Duodenal mucosa (tissue), 2 donors: ENCODE results near the gene HNF1A.
A peak's percentile ranks its signal among the peaks of the same experiment; 100 is the strongest.

Experiments used
- H3K27ac ChIP-seq: one replicate; pipeline ENCODE4 v1.7.0; 2013; ENCODE audit warnings: low read depth, low read length
- H3K27me3 ChIP-seq, 2 donors: one replicate each; pipeline ENCODE4 v1.7.0; 2013; ENCODE audit warnings: low read length in 2 of 2, control low read depth in 1 of 2; ENCODE audit not compliant: insufficient read depth in 2 of 2, control insufficient read depth in 1 of 2
- H3K36me3 ChIP-seq, 2 donors: one replicate each; pipeline ENCODE4 v1.7.0; 2013; ENCODE audit warnings: low read length in 2 of 2, control low read depth in 1 of 2; ENCODE audit not compliant: insufficient read depth in 2 of 2, control insufficient read depth in 1 of 2
- H3K4me1 ChIP-seq, 2 donors: one replicate each; pipeline ENCODE4 v1.7.0; 2013; ENCODE audit warnings: low read length in 2 of 2, control low read depth in 1 of 2; ENCODE audit not compliant: insufficient read depth in 2 of 2, control insufficient read depth in 1 of 2
- H3K4me3 ChIP-seq, 2 donors: one replicate each; pipeline ENCODE4 v1.7.0; 2013; ENCODE audit warnings: low read length in 2 of 2, low read depth in 1 of 2
- H3K9ac ChIP-seq, 2 donors: one replicate each; pipeline ENCODE4 v1.7.0; 2013; ENCODE audit warnings: low read length in 2 of 2, low read depth in 1 of 2
- H3K9me3 ChIP-seq, 2 donors: one replicate each; pipeline ENCODE4 v1.7.0; 2013; ENCODE audit warnings: low read length in 2 of 2, control low read depth in 1 of 2; ENCODE audit not compliant: control insufficient read depth in 1 of 2

Gene HNF1A

DNA sequence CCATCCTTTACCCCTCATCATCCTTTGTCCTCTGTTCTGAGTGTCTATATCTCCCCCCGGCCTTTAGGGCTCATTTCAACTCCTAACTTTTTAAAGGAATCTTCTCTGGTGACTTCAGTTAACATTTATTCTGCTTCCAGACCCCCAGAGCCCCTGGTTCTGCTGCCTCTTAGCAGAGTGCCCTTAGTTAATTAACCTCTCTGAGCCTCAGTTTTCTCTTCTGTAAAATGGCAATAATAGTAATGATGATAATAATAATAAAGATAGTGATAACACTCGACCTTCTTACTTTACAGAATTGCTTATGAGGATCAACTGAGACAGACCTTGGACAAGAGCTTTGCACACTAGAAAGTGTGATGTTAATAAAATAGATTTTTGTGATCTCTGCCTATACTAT is 44.4 kb downstream of the HNF1A start:
- H3K27ac ChIP-seq, result no peak overlapping the region
- H3K9ac ChIP-seq, result no peak overlapping the region
- H3K9me3 ChIP-seq, result no peaks in the 10 kb centered on the region
- H3K27me3 ChIP-seq, result no peaks in the 10 kb centered on the region
- peaks cover 5 to 11% of the 10 kb centered on the region in 2 donors for H3K4me1 ChIP-seq
- no peaks in the 10 kb centered on the region for H3K36me3 ChIP-seq
- H3K4me3 ChIP-seq, result no peak overlapping the region

DNA sequence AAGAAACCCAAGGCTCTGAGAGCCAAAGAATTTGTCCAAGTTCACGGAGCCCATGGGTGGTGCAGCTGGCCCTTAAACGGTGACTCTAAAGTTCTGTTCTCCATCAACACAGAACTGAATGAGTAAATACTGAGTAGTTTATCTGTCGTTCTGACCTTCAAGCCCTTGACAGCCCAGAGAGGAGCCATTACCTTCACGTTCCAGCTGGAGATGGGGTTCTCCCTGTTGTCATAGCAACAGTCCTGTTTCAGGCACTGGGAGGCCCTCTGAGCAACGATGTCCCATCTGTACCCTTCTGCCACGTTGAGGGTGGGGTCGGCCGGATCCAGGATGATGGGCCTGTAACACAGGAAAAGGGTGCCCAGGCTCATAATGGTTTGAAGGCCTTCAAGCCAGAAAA is 45.5 kb downstream of the HNF1A start:
- Histone ChIP-seq H3K27me3 (no peaks in the 10 kb centered on the region), H3K36me3 (no peaks in the 10 kb centered on the region), H3K9ac (no peak overlapping the region), H3K9me3 (no peaks in the 10 kb centered on the region), H3K27ac (no peak overlapping the region), H3K4me3 (no peak overlapping the region), H3K4me1 (peaks cover 5 to 11% of the 10 kb centered on the region in 2 donors)

DNA sequence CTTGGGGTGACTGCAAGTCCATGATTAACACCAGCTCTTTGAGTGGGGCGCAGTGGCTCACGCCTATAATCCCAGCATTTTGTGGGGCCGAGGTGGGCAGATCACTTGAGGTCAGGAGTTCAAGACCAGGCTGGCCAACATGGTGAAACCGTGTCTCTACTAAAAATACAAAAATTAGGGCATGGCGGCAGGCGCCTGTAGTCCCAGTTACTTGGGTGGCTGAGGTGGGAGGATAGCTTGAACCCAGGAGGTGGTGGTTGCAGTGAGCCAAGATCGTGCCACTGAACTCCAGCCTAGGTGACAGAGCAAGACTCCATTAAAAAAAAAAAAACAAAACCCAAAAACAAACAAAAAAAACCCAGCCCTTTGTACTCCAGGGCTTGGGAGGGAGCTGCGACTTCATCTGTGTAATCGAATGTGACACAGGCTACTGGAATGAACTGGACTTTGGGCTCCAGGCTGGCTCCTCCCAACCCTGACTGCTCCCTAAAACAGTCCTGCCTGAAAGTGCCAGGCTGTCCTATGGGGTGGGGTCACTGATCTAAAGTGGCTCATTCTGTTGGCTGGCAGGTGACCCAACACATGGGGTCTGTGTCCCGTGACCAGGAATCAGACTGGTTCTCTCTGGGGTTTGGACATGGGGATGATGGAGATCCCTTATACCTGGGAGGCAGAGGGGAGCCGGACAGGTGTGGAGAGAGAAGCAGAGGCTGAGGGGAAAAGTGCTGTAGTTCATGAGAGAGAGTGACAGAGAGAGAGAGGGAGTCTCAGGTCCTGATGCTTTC is 47.3 kb downstream of the HNF1A start:
- H3K4me3 ChIP-seq, result peak overlapping the region in 1 of 2 donors; percentile 10
- H3K9me3 ChIP-seq, result no peaks in the 10 kb centered on the region
- H3K4me1 ChIP-seq, result peaks cover 5 to 11% of the 10 kb centered on the region in 2 donors
- peak overlapping the region; percentile 81 for H3K27ac ChIP-seq
- peak overlapping the region; percentile 38 to 52 for H3K9ac ChIP-seq
- H3K36me3 ChIP-seq, result no peaks in the 10 kb centered on the region
- H3K27me3 ChIP-seq, result no peaks in the 10 kb centered on the region

DNA sequence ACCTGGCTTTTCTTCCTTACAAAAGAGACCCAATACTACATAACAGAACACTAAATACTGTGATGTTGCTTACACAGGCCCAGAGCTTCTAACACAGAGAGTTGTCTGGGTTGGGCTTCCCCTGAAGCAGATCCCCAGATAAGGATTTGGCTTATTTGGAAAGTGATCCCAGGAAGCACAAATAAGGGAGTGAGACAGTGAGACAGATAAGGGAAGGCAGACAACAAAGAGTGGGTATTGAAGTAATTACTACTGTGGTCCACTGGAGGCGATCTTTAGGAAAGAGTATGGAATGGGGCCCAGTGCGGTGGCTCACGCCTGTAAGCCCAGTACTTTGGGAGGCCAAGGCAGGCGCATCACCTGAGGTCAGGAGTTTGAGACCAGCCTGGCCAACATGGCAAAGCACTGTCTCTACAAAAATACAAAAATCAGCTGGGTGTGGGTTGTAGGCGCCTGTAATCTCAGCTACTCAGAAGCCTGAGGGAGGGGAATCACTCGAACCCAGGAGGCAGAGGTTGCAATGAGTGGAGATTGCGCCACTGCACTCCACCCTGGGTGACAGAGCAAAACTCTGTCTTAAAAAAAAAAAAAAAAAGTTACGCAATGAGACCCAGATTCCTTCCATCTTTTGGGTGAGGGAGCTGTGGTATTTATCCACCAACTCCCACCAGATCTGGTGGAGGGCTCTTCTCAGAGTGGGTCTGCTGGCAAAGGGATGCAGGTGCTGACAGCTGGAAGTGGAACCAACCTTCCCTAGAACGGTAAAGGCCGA is 48.1 kb downstream of the HNF1A start:
- Histone ChIP-seq H3K9ac (peak overlapping the region; percentile 38 to 52), H3K36me3 (no peaks in the 10 kb centered on the region), H3K9me3 (no peaks in the 10 kb centered on the region), H3K27ac (peak overlapping the region; percentile 81), H3K27me3 (no peaks in the 10 kb centered on the region), H3K4me3 (peak overlapping the region in 1 of 2 donors; percentile 10), H3K4me1 (peaks cover 5 to 11% of the 10 kb centered on the region in 2 donors)

DNA sequence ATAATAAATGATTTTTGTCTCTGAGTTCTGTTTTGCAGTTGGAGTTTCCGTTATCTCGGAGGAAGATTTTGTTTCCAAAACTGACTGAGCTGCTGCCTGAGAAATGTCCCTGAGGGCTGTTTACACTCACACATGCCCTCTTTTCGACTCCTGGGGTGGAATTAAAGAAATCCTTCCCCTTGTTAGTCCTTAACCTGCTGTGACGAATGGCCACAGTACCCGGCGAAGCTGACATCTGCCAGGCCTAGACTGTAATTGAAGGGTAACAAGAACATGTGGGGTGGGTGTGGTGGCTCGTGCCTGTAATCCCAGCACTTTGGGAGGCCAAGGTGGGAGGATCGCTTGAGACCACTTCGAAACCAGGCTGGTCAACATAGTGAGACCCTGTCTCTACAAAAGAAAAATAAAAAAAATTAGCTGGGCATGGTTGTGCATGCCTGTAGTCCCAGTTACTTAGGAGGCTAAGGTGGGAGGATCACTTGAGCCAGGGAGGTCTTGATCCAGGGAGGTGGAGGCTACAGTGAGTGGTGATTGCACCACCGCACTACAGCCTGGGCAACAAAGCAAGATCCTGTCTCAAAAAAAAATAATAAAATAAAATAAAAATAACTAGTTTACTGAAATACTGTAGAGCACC is 52.4 kb downstream of the HNF1A start:
- Histone ChIP-seq H3K27ac (no peak overlapping the region), H3K36me3 (no peaks in the 10 kb centered on the region), H3K9ac (no peak overlapping the region), H3K4me3 (no peak overlapping the region), H3K9me3 (no peaks in the 10 kb centered on the region), H3K4me1 (peaks cover 13 to 19% of the 10 kb centered on the region in 2 donors), H3K27me3 (no peaks in the 10 kb centered on the region)

DNA sequence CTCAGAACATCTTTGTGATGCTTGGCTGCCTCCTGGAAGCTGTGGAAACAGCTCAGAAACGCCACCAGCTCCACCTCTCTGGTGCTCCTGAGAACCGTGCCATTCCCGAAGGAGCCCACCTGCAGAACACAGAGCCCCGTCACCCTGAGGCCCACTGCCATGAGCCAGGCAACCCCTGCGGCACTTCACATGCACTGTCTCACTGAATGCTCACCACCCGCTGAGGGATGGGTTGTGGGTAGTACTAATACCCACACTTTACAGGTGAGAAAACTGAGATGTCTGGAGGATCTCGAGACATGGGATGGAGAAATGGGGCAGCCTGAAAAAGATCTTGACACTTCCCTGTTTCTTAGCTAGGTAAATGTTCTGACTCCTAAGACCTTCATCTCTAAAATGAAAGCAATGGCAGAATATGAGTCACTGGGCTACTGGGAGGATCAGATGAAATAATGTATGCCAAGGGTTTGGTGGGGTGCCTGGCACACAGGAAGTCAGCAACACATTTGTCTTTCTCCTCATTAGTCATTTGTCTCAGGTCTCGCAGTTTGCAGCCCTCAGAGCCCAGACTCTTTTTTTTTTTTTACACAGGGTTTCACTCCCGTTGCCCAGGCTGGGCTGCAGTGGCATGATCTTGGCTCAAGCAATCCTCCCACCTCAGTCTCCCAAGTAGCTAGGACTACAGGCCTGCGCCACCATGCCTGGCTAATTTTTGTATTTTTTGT is 55.4 kb downstream of the HNF1A start:
- Histone ChIP-seq H3K27ac (no peak overlapping the region), H3K9ac (no peak overlapping the region), H3K4me1 (peaks cover 8 to 15% of the 10 kb centered on the region in 2 donors)

DNA sequence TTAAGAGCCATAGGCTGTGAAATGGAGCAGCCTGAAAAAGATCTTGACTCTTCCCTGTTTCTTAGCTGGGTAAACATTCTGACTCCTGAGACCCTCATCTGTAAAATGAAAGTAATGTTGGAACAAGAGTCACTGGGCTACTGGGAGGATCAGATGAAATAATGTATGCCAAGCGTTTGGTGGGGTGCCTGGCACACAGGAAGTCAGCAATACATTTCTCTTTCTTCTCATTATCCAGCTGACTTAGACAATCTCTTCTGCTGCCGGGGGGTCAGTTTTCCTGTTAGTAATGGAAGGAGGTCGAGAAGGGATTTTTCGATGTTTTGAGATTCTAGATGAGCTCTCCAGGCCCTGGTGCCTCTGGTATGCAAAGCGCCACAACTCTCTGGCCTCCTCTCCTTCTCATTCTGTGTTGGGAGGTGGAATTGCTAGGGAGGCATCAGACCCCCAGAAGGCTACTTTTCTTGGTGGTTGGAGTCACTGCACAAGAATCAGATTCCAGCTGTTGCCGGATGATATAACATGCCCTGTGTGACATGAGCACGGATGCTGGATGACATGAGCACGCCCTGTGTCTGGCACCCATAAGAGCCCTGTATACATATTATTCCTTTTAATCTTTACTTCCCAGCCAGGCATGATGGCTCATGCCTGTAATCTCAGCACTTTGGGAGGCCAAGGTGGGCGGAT is 56.4 kb downstream of the HNF1A start:
- Histone ChIP-seq H3K9me3 (no peaks in the 10 kb centered on the region), H3K27me3 (no peaks in the 10 kb centered on the region), H3K9ac (no peak overlapping the region), H3K36me3 (no peaks in the 10 kb centered on the region), H3K4me1 (peaks cover 8 to 21% of the 10 kb centered on the region in 2 donors), H3K4me3 (no peak overlapping the region), H3K27ac (no peak overlapping the region)

More for the DNA sequence above, 55.4 kb downstream of the HNF1A start:
- no peaks in the 10 kb centered on the region for H3K27me3 ChIP-seq
- no peak overlapping the region for H3K4me3 ChIP-seq
- H3K9me3 ChIP-seq, result no peaks in the 10 kb centered on the region
- no peaks in the 10 kb centered on the region for H3K36me3 ChIP-seq

DNA sequence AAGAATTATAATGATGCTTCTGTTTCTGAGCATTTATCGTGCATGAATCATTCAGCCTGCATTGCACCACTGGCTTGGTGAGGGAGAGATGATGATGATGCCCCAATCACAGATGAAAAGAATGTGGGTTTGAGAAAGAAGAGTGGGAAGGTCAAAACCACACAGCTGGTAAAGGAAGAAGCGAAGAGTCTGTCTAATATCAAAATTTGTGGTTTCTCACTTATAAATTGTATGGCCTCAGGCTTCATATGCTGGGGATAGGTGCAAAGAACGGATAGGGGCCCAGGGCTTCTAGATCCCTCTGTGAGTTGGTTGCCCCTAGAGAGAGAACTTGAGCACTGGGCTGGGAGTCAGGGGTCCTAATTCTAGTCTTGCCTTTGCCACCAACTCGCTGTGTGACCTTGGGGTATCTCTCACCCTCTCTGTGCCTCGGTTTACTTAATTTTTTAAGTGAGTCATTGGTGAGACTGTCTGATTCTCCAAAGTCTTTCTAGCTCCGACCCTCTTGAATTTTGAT is 58.5 kb downstream of the HNF1A start:
- Histone ChIP-seq H3K36me3 (no peaks in the 10 kb centered on the region), H3K4me3 (no peak overlapping the region), H3K4me1 (peaks cover 8 to 21% of the 10 kb centered on the region in 2 donors), H3K27ac (no peak overlapping the region), H3K9ac (no peak overlapping the region), H3K27me3 (no peaks in the 10 kb centered on the region), H3K9me3 (no peaks in the 10 kb centered on the region)

DNA sequence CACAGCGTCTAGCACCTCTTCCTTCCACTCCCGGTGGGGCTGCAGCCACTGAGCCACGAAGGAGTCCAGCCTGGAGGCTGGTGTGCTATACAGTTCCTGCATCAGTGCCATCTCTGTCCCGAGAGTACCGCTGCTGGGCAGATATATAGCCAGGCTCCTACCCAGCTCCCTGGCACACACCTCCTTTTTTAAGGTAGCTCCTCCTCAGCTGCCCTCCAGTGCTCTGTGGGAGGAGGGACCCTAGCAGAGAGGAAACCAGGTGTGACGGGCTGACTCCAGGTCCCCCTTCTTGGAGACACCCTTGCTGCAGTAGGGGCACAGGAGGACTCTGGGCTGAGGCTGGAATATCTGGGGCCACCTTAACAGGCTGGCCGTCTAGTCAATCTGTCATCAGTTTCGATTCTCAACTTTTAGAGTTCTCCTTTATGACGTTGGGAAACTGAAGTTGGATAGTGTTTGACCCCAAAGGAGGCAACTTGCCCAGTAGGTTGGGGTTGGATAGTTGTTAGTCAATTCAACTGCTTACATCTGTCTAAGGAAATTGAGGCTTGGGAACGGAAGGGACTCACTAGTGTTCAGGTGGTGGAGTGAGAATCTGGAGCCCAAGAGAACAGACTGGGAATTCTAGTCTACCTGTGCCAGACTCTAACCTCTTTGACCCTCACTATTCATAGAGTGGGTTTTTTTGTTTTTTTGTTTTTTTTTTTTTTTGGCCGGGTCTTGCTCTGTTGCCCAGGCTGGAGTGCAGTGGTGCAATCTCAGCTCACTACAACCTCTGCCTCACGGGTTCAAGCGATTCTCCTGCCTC is 60.7 kb downstream of the HNF1A start, which contains the start of gene OASL:
Gene OASL, minus strand, starts transcription at position 386 of the 808 bp plus-strand sequence. Its CDS starts 275 bp downstream, at position 111.
- no peaks in the 10 kb centered on the region for H3K27me3 ChIP-seq
- no peaks in the 10 kb centered on the region for H3K9me3 ChIP-seq
- no peaks in the 10 kb centered on the region for H3K36me3 ChIP-seq
- peaks cover 0 to 13% of the 10 kb centered on the region in 2 donors for H3K4me1 ChIP-seq
- peak within 1 kb of the TSS; percentile 65 to 67 for H3K9ac ChIP-seq
- H3K4me3 ChIP-seq, result peak within 1 kb of the TSS; percentile 71 to 80
- no peak within 1 kb of the TSS for H3K27ac ChIP-seq
